Heart left ventricle (tissue), 13 donors: ENCODE data around the gene NLK.

Experiments used
- POLR2A ChIP-seq, 2 donors: fragments of 450-650 bp; IDR thresholded peaks; one replicate each; pipeline ENCODE4 v1.6.1; 2017; ENCODE audit warnings: antibody characterized with exemption in 2 of 2, mild to moderate bottlenecking in 2 of 2, moderate library complexity in 2 of 2
- TF ChIP-seq, protein P1 (sequence below), 12 donors: fragments of 200-600 bp; sonication (generic) in 4 of 12; IDR thresholded peaks; one replicate each; pipeline versions ENCODE4 v1.5.0 to v1.8.0; 2018 to 2022; ENCODE audit warnings: antibody characterized with exemption in 12 of 12, mild to moderate bottlenecking in 5 of 12
- donor health status: ischemic (EF 13 %, LVEDD 7.1; RV severe dilation, severe dysfunction).
- donor health status: DM: no; HTN: yes; CAD: no.
- donor health status: DM: no; HTN: no; CAD: no.
- donor health status: ischemic (EF 25% LVEDD 6.9; RV normal size, moderate dysfunction).
- donor health status: ischemic (EF 25% LVEDD 5.7; RV mildly dilated, moderate dysfunction).
- donor health status: ischemic (EF 35%, LVEDD 5.7; RV mildly dilated, moderate dysfunction).
- donor health status: nonischemic (EF 11% LVEDD 7.7; RV severe dilation, severe dysfunction).
- donor health status: DM: yes; HTN: yes; CAD: no.
- donor health status: PGD.
- donor health status: ischemic (EF 29% LVEDD 5.4; RV normal size, mild dysfunction).
- donor health status: nonischemic (EF 23%, LVEDD 6.1; RV moderate dilation, normal function).

- TF ChIP-seq, protein P1, sequence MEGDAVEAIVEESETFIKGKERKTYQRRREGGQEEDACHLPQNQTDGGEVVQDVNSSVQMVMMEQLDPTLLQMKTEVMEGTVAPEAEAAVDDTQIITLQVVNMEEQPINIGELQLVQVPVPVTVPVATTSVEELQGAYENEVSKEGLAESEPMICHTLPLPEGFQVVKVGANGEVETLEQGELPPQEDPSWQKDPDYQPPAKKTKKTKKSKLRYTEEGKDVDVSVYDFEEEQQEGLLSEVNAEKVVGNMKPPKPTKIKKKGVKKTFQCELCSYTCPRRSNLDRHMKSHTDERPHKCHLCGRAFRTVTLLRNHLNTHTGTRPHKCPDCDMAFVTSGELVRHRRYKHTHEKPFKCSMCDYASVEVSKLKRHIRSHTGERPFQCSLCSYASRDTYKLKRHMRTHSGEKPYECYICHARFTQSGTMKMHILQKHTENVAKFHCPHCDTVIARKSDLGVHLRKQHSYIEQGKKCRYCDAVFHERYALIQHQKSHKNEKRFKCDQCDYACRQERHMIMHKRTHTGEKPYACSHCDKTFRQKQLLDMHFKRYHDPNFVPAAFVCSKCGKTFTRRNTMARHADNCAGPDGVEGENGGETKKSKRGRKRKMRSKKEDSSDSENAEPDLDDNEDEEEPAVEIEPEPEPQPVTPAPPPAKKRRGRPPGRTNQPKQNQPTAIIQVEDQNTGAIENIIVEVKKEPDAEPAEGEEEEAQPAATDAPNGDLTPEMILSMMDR (IDR thresholded peaks at IDR 0.05) = no peak
- no peak for TF ChIP-seq POLR2A (IDR thresholded peaks at IDR 0.05)
Measured at GRCh38 chr17:28199115-28199514, 156.6 kb downstream of the NLK start.
